ENCODE results near the gene TRPC4. TPM values are rescaled to one million over a fixed set of nuclear protein-coding genes. Genes with fewer than 3 reads are reported as not detected.

The TRPC4 gene
- total RNA-seq, 1 experiment from 2014 or later, result 0.10 TPM

- no peak for DNase-seq (ENCODE audit: low read depth, low spot score)
Observed at GRCh38 chr13:37686501-37686900, 183.1 kb downstream of the TRPC4 start.

GRCh38 chr13:37685206-37685605, 184.4 kb downstream of the TRPC4 start:
- DNase-seq (ENCODE audit: low read depth, low spot score) (no peak), ATAC-seq (no peak)
- Histone ChIP-seq H3K9me3 (ENCODE audit: control insufficient read depth, insufficient read depth, low read depth, low read length) (no peaks in the 10 kb centered on the region), H3K36me3 (ENCODE audit: control insufficient read depth, insufficient read depth, low read length) (no peaks in the 10 kb centered on the region), H3K4me3 (ENCODE audit: low read depth in 2 of 2, low read length in 2 of 2) (no peak overlapping the region), H3K4me1 (ENCODE audit: control insufficient read depth, insufficient read depth, low read length) (no peaks in the 10 kb centered on the region), H3K27ac (ENCODE audit: low read length) (no peak overlapping the region), H3K27me3 (ENCODE audit: control insufficient read depth, insufficient read depth, low read length) (no peaks in the 10 kb centered on the region)
- ChIA-PET POLR2A (no interaction called here), CTCF (no interaction called here)
- BruUV-seq (replicated peaks), result no TSS peak
- in situ Hi-C loops (cut with HindIII; ENCODE audit: low pct_unique_long_range_greater_than_20kb, low sequenced_read_pairs) (no loop called here), intact Hi-C loops (cut with micrococcal nuclease; ENCODE audit: unreplicated experiment) (no loop called here)
- TF ChIP-seq TCF7L2 (IDR thresholded peaks at IDR 0.05; ENCODE audit: low read depth, low read length) (no peak), CTCF (IDR thresholded peaks at IDR 0.05) (no peak), POLR2AphosphoS5 (IDR thresholded peaks at IDR 0.05; ENCODE audit: low read depth, low read length) (no peak), SIN3A (IDR thresholded peaks at IDR 0.05; ENCODE audit: borderline replicate concordance, insufficient read depth, low read depth, low read length) (no peak), REST (IDR thresholded peaks at IDR 0.05; ENCODE audit: insufficient read depth in 1 of 2, low read depth in 2 of 2, low read length in 1 of 2) (no peak)

More at GRCh38 chr13:37686501-37686900, 183.1 kb downstream of the TRPC4 start:
- TF ChIP-seq POLR2AphosphoS5 (IDR thresholded peaks at IDR 0.05; ENCODE audit: low read depth, low read length), result no peak
- TF ChIP-seq SIN3A (IDR thresholded peaks at IDR 0.05; ENCODE audit: borderline replicate concordance, insufficient read depth, low read depth, low read length), result no peak
- TF ChIP-seq CTCF (IDR thresholded peaks at IDR 0.05), result no peak
- TF ChIP-seq REST (IDR thresholded peaks at IDR 0.05; ENCODE audit: insufficient read depth in 1 of 2, low read depth in 2 of 2, low read length in 1 of 2), result no peak
- no peak for TF ChIP-seq TCF7L2 (IDR thresholded peaks at IDR 0.05; ENCODE audit: low read depth, low read length)
- in situ Hi-C loops (cut with HindIII; ENCODE audit: low pct_unique_long_range_greater_than_20kb, low sequenced_read_pairs) (no loop called here), intact Hi-C loops (cut with micrococcal nuclease; ENCODE audit: unreplicated experiment) (no loop called here)
- POLR2A ChIA-PET, result no interaction called here
- CTCF ChIA-PET, result no interaction called here
- no peak overlapping the region for H3K4me3 ChIP-seq (ENCODE audit: low read depth in 2 of 2, low read length in 2 of 2)
- H3K4me1 ChIP-seq (ENCODE audit: control insufficient read depth, insufficient read depth, low read length), result no peaks in the 10 kb centered on the region
- H3K36me3 ChIP-seq (ENCODE audit: control insufficient read depth, insufficient read depth, low read length), result no peaks in the 10 kb centered on the region
- H3K27ac ChIP-seq (ENCODE audit: low read length), result no peak overlapping the region
- H3K27me3 ChIP-seq (ENCODE audit: control insufficient read depth, insufficient read depth, low read length), result no peaks in the 10 kb centered on the region
- H3K9me3 ChIP-seq (ENCODE audit: control insufficient read depth, insufficient read depth, low read depth, low read length), result no peaks in the 10 kb centered on the region
- ATAC-seq, result no peak
- no TSS peak for BruUV-seq (replicated peaks)
